GM12878 (cell line): ENCODE measurements around the gene CIB4. TPM values are rescaled to one million over a fixed set of nuclear protein-coding genes. Genes with fewer than 3 reads are reported as not detected.

ENCODE experiments used
- ATAC-seq: fragments of 200-7000 bp; cut with Tn5 transposase; 3 replicates; pipeline ENCODE4 v1.9.1; 2020; ENCODE audit warnings: mild to moderate bottlenecking, moderate library complexity
- BruUV-seq: library from RNA; stranded (reverse); fragments of 400-500 nt; replicated peaks from 2 replicates; lab custom pipeline; 2021; lab: Mats Ljungman, UMichigan
- CTCF ChIA-PET: fragments of 300-600 bp; sonication (Branson Sonifier 250); formaldehyde crosslinking; extraction: SDS; loops from one replicate; lab custom pipeline; 2021; ENCODE audit warnings: inconsistent platforms; lab: Yijun Ruan, JAX
- POLR2A ChIA-PET: fragments of 350-600 bp; formaldehyde crosslinking; extraction: SDS; loops from one replicate; lab custom pipeline; 2021; ENCODE audit warnings: inconsistent platforms; lab: Charles Lee
- RAD21 ChIA-PET: fragments of 300-600 bp; sonication (Branson Sonifier 250); formaldehyde crosslinking; loops from one replicate; lab custom pipeline; 2023; ENCODE audit warnings: antibody characterized with exemption; ENCODE audit not compliant: unreplicated experiment; lab: Charles Lee
- SMC1A ChIA-PET: fragments of 300-600 bp; sonication (Branson Sonifier 250); formaldehyde crosslinking; loops from one replicate; lab custom pipeline; 2023; ENCODE audit not compliant: unreplicated experiment, uncharacterized antibody; lab: Charles Lee
- DNase-seq: peaks from one replicate; pipeline ENCODE4 v3.0.0-alpha.2; 2011; ENCODE audit warnings: low read depth, low spot score
- FAIRE-seq: peaks from 3 replicates; lab custom pipeline; 2011; peaks lifted over from hg19 to GRCh38; lab: Jason Lieb, UNC
- H2AFZ ChIP-seq: 2 replicates; pipeline ENCODE4 v1.6.0; 2011; ENCODE audit warnings: low read depth, low read length, control low read depth; ENCODE audit not compliant: control insufficient read depth
- H3K27ac ChIP-seq: 2 replicates; pipeline ENCODE4 v1.5.1; 2011; ENCODE audit warnings: control low read depth; ENCODE audit not compliant: control insufficient read depth, insufficient read depth
- H3K27me3 ChIP-seq, 2 experiments: replicated peaks in 1 of 2; 2 replicates each; pipeline versions ENCODE4 v1.6.0 to v1.6.1; 2011; ENCODE audit warnings: low read length in 1 of 2; ENCODE audit not compliant: control insufficient read depth in 2 of 2, insufficient read depth in 2 of 2
- H3K36me3 ChIP-seq, 2 experiments: 2 replicates each; pipeline ENCODE4 v1.5.1; 2011; ENCODE audit warnings: low read length in 1 of 2; ENCODE audit not compliant: control insufficient read depth in 2 of 2, insufficient read depth in 2 of 2
- H3K4me1 ChIP-seq: 2 replicates; pipeline ENCODE4 v1.6.1; 2011; ENCODE audit warnings: mild to moderate bottlenecking, low read length, moderate library complexity, mixed read lengths; ENCODE audit not compliant: control insufficient read depth, insufficient read depth
- H3K4me2 ChIP-seq: 2 replicates; pipeline ENCODE4 v1.6.0; 2011; ENCODE audit warnings: control low read depth; ENCODE audit not compliant: control insufficient read depth, insufficient read depth
- H3K4me3 ChIP-seq: fragments of 200-600 bp; sonication (generic); 2 replicates; pipeline ENCODE4 v1.5.1; 2016
- H3K79me2 ChIP-seq: 2 replicates; pipeline ENCODE4 v1.6.0; 2011; ENCODE audit warnings: low read length; ENCODE audit not compliant: control insufficient read depth, insufficient read depth
- H3K9ac ChIP-seq: 2 replicates; pipeline ENCODE4 v1.8.0; 2011; ENCODE audit warnings: low read length, control low read depth, mixed read lengths; ENCODE audit not compliant: control insufficient read depth, insufficient read depth
- H3K9me3 ChIP-seq: replicated peaks from 3 replicates; pipeline ENCODE4 v1.5.1; 2011; ENCODE audit warnings: mild to moderate bottlenecking, low read length; ENCODE audit not compliant: control insufficient read depth, insufficient read depth
- H4K20me1 ChIP-seq: 2 replicates; pipeline ENCODE4 v1.6.0; 2011; ENCODE audit not compliant: control insufficient read depth, insufficient read depth
- BMI1 ChIP-seq: fragments of 450-650 bp; IDR thresholded peaks from 2 replicates; pipeline ENCODE4 v1.6.1; 2016; ENCODE audit warnings: mild to moderate bottlenecking, moderate library complexity, borderline replicate concordance
- CREM ChIP-seq: IDR thresholded peaks from 2 replicates; pipeline ENCODE4 v1.6.1; 2014; ENCODE audit warnings: antibody characterized with exemption, low read depth
- FOXK2 ChIP-seq: fragments of 450-650 bp; IDR thresholded peaks from 2 replicates; pipeline ENCODE4 v1.6.1; 2017; ENCODE audit warnings: mild to moderate bottlenecking, moderate library complexity
- GATAD2B ChIP-seq: fragments of 450-650 bp; conservative IDR thresholded peaks from 2 replicates; pipeline ENCODE4 v1.6.1; 2017; ENCODE audit warnings: low read depth, mild to moderate bottlenecking, moderate library complexity
- HCFC1 ChIP-seq: fragments of 150-350 bp; IDR thresholded peaks from 2 replicates; pipeline ENCODE4 v1.6.1; 2014; ENCODE audit warnings: low read length
- IKZF1 ChIP-seq: fragments of 450-650 bp; conservative IDR thresholded peaks from 2 replicates; pipeline ENCODE4 v1.6.1; 2017; ENCODE audit warnings: antibody characterized with exemption, mild to moderate bottlenecking
- MXI1 ChIP-seq: fragments of 150-350 bp; IDR thresholded peaks from 2 replicates; pipeline ENCODE4 v1.6.1; 2011; ENCODE audit warnings: low read depth, mild to moderate bottlenecking, inconsistent platforms, low read length, improper control_type of control experiment
- NR2F1 ChIP-seq: fragments of 450-650 bp; conservative IDR thresholded peaks from 2 replicates; pipeline ENCODE4 v1.6.1; 2017; ENCODE audit warnings: mild to moderate bottlenecking
- POLR2AphosphoS2 ChIP-seq: IDR thresholded peaks from 2 replicates; pipeline ENCODE4 v1.6.1; 2011; ENCODE audit warnings: low read depth, mild to moderate bottlenecking, low read length, improper control_type of control experiment, moderate library complexity
- SPI1 ChIP-seq: IDR thresholded peaks from 2 replicates; pipeline ENCODE4 v1.6.1; 2011; ENCODE audit warnings: low read depth, mild to moderate bottlenecking, low read length, moderate library complexity, borderline replicate concordance; ENCODE audit not compliant: insufficient read depth
- SUZ12 ChIP-seq: fragments of 200-600 bp; sonication (generic); IDR thresholded peaks from one replicate; pipeline ENCODE4 v1.6.1; 2018; ENCODE audit warnings: antibody characterized with exemption, mild to moderate bottlenecking; ENCODE audit not compliant: unreplicated experiment
- ZBED1 ChIP-seq: IDR thresholded peaks from 2 replicates; pipeline ENCODE4 v1.6.1; 2016; ENCODE audit warnings: borderline replicate concordance
- WGBS: methylation state at CpG from one replicate; pipeline ENCODE4 v1.1.6; 2016; ENCODE audit warnings: low lambda C conversion rate; ENCODE audit not compliant: insufficient replicate concordance, insufficient coverage; ENCODE audit errors: missing lambda C conversion rate; 5-methylcytosine and 5-hydroxymethylcytosine counted together
- in situ Hi-C: fragments of 300-500 bp; cut with MboI; formaldehyde crosslinking; loops from 9 replicates; pipeline ENCODE4 v1.14.3; 2018; ENCODE audit warnings: mixed read lengths
- intact Hi-C: fragments of 100-400 bp; cut with micrococcal nuclease; formaldehyde crosslinking; loops from one replicate; pipeline ENCODE4 v1.14.2; 2022; ENCODE audit not compliant: unreplicated experiment
- polyA plus RNA-seq, 11 experiments: library from polyadenylated mRNA; depleted of rRNA in 4 of 11; unstranded in 6 of 11; stranded (reverse) in 5 of 11; fragments of >200 nt; fragmentation: Nextera tagmentation in 4 of 11; fragmentation: Illumina TruSeq in 1 of 11; extraction: Ambion mirVana in 4 of 11; extraction: Trizol in 1 of 11; gene quantifications; 1 replicate in 1 of 11; 2 replicates in 10 of 11; pipeline versions ENCODE4 v1.2.1 to v1.2.3, GENCODE V29; 2011 to 2016; ENCODE audit warnings: inconsistent platforms in 2 of 11, missing spikeins in 2 of 11, low read depth in 1 of 11
- total RNA-seq, 4 experiments: library from RNA; depleted of rRNA in 3 of 4; stranded (reverse); fragments of >200 nt in 3 of 4; fragmentation: Illumina TruSeq in 1 of 4; extraction: Trizol in 1 of 4; gene quantifications; 2 replicates each; pipeline versions ENCODE4 v1.2.1 to v1.2.3, GENCODE V29; 2013 to 2021
- TF ChIP-seq, protein P1 (sequence below): fragments of 450-650 bp; IDR thresholded peaks from 2 replicates; pipeline ENCODE4 v1.6.1; 2017; ENCODE audit warnings: low read depth, mild to moderate bottlenecking, moderate library complexity
- TF ChIP-seq, protein P2 (sequence below): fragments of 450-650 bp; IDR thresholded peaks from 2 replicates; pipeline ENCODE4 v1.6.1; 2017; ENCODE audit warnings: borderline replicate concordance
- TF ChIP-seq, protein P3 (sequence below): fragments of 450-650 bp; IDR thresholded peaks from 2 replicates; pipeline ENCODE4 v1.6.1; 2014; ENCODE audit warnings: mild to moderate bottlenecking
- TF ChIP-seq, protein P4 (sequence below): fragments of 450-650 bp; conservative IDR thresholded peaks from 2 replicates; pipeline ENCODE4 v1.6.1; 2017; ENCODE audit warnings: mild to moderate bottlenecking, moderate library complexity

Gene CIB4
- total and polyA plus RNA-seq, 10 of the 15 experiments (the other 5 are each of a cell fraction or from before 2014, with no cell fraction given), result not detected

DNA sequence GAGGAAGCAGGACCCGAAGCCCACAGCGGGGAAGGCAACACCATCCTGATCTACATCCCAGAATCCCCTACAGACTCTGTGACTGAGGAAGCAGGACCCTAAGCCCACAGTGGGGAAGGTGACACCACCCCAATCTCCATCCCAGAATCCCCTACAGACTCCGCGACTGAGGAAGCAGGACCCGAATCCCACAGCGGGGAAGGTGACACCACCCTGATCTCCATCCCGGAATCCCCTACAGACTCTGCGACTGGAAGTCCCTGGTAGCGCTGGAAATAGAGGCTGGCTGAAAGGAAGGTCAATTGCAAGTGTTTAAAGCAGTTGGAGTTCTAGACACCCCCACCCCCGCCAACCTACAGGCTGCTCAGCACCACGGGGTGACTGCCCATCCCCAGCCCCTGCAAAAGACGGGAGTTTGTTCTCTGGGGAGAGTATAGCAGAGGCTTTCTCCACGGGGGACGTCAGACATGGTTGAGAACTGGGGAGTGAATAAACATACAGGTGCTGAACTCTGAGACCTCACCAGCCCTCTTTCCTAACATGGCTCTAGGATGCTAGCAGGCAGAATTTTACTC lies 21.0 kb downstream of the CIB4 start:
- BruUV-seq, result no TSS peak
- RAD21 ChIA-PET, result no interaction called here
- Histone ChIP-seq H3K9ac (no peak overlapping the region), H3K27me3 (peaks cover 4 to 7% of the 10 kb centered on the region in 2 experiments; a peak in 3 of 4 replicates), H4K20me1 (no peaks in the 10 kb centered on the region), H3K27ac (no peak overlapping the region), H3K4me3 (no peak overlapping the region), H3K9me3 (no peaks in the 10 kb centered on the region), H3K4me1 (no peaks in the 10 kb centered on the region), H3K4me2 (no peak overlapping the region), H3K36me3 (no peaks in the 10 kb centered on the region), H2AFZ (no peak overlapping the region), H3K79me2 (no peaks in the 10 kb centered on the region)
- SMC1A ChIA-PET, result no interaction called here
- no peak for ATAC-seq
- intact Hi-C loops, result no loop called here
- FAIRE-seq, result no peak
- no peak for DNase-seq
- POLR2A ChIA-PET, result no interaction called here
- CTCF ChIA-PET, result interaction anchor here (0.6 to 1.6 kb wide), 3 partner anchors 13 to 23 kb away, joined by 3 read pairs; no protein-coding TSS in a partner anchor
- in situ Hi-C loops, result no loop called here
- TF ChIP-seq GATAD2B (no peak), POLR2AphosphoS2 (no peak), MXI1 (no peak), IKZF1 (no peak), SPI1 (no peak), NR2F1 (no peak), SUZ12 (no peak), HCFC1 (no peak), ZBED1 (no peak), CREM (no peak), BMI1 (no peak), FOXK2 (no peak)
- TF ChIP-seq, protein P1, sequence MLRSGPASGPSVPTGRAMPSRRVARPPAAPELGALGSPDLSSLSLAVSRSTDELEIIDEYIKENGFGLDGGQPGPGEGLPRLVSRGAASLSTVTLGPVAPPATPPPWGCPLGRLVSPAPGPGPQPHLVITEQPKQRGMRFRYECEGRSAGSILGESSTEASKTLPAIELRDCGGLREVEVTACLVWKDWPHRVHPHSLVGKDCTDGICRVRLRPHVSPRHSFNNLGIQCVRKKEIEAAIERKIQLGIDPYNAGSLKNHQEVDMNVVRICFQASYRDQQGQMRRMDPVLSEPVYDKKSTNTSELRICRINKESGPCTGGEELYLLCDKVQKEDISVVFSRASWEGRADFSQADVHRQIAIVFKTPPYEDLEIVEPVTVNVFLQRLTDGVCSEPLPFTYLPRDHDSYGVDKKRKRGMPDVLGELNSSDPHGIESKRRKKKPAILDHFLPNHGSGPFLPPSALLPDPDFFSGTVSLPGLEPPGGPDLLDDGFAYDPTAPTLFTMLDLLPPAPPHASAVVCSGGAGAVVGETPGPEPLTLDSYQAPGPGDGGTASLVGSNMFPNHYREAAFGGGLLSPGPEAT, result no peak
- TF ChIP-seq, protein P2, sequence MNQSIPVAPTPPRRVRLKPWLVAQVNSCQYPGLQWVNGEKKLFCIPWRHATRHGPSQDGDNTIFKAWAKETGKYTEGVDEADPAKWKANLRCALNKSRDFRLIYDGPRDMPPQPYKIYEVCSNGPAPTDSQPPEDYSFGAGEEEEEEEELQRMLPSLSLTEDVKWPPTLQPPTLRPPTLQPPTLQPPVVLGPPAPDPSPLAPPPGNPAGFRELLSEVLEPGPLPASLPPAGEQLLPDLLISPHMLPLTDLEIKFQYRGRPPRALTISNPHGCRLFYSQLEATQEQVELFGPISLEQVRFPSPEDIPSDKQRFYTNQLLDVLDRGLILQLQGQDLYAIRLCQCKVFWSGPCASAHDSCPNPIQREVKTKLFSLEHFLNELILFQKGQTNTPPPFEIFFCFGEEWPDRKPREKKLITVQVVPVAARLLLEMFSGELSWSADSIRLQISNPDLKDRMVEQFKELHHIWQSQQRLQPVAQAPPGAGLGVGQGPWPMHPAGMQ, result no peak
- TF ChIP-seq, protein P3, sequence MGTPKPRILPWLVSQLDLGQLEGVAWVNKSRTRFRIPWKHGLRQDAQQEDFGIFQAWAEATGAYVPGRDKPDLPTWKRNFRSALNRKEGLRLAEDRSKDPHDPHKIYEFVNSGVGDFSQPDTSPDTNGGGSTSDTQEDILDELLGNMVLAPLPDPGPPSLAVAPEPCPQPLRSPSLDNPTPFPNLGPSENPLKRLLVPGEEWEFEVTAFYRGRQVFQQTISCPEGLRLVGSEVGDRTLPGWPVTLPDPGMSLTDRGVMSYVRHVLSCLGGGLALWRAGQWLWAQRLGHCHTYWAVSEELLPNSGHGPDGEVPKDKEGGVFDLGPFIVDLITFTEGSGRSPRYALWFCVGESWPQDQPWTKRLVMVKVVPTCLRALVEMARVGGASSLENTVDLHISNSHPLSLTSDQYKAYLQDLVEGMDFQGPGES, result no peak
- TF ChIP-seq, protein P4, sequence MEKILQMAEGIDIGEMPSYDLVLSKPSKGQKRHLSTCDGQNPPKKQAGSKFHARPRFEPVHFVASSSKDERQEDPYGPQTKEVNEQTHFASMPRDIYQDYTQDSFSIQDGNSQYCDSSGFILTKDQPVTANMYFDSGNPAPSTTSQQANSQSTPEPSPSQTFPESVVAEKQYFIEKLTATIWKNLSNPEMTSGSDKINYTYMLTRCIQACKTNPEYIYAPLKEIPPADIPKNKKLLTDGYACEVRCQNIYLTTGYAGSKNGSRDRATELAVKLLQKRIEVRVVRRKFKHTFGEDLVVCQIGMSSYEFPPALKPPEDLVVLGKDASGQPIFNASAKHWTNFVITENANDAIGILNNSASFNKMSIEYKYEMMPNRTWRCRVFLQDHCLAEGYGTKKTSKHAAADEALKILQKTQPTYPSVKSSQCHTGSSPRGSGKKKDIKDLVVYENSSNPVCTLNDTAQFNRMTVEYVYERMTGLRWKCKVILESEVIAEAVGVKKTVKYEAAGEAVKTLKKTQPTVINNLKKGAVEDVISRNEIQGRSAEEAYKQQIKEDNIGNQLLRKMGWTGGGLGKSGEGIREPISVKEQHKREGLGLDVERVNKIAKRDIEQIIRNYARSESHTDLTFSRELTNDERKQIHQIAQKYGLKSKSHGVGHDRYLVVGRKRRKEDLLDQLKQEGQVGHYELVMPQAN, result no peak
- WGBS, result 41% methylated on average over 14 of the region's 14 CpGs
